ENCODE measurements around the gene ANO10.

DNA sequence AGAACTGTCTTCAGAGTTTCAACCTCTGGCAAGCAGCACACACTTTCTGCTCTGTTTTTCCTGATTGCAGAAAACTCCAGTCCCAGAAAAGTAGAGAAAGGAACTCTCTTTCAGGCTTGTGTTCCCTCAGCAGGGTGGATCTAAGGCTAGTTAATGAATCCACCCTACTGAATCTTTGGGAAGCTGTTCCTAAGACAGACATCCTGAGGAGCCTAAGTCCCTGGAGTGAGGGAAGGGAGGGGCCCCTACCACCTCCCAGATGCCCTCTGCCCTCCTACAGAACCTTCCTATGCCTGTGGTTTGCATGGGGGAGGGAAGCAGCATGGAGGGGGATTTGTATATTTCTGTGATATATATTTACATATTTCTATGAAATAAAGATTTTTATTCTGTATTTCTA is 124.4 kb downstream of the ANO10 start:
- TF ChIP-seq CTCF (IDR thresholded peaks at IDR 0.05) (no peak), POLR2AphosphoS5 (IDR thresholded peaks at IDR 0.05) (no peak), POLR2A (IDR thresholded peaks at IDR 0.05) (no peak)
